Measurements from ENCODE around the gene EFCAB12.
A peak's percentile ranks its signal among the peaks of the same experiment; 100 is the strongest.
"Not testable (repeated sequence)": the region's sequence is repeated elsewhere in the genome, so short reads cannot be mapped to it uniquely, and the experiment has no call there.

The EFCAB12 gene

DNA sequence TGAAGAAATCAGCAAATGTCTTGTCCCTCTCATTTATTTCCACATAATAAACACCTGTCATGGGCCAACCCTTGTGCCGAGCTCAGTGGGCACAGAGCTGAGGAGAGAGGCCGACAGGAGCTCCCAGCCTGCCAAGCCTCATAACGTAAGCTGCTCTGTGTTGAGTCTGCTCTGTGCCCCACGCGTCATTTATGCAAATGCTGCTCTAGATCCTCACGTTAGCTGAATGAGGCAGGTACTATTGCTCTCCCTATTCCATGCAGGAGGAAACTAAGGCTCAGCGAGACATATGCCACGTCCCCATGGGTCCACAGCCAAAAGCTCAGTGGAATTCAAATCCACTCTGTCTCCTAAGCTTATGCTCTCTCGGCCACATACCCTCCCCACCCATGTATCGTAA, 41.5 kb downstream of the EFCAB12 start:
- H3K27ac Mint-ChIP-seq = no peak overlapping the region
- H3K4me1 Mint-ChIP-seq = peaks cover 9% of the 10 kb centered on the region
- no peaks in the 10 kb centered on the region for H3K27me3 Mint-ChIP-seq
- DNase-seq (ENCODE audit: low spot score in 2 of 2) (no peak), ATAC-seq (ENCODE audit: low read depth) (no peak)
- no peak overlapping the region for H3K4me3 Mint-ChIP-seq
- peaks cover 25% of the 10 kb centered on the region for H3K36me3 Mint-ChIP-seq
- no peaks in the 10 kb centered on the region for H3K9me3 Mint-ChIP-seq

DNA sequence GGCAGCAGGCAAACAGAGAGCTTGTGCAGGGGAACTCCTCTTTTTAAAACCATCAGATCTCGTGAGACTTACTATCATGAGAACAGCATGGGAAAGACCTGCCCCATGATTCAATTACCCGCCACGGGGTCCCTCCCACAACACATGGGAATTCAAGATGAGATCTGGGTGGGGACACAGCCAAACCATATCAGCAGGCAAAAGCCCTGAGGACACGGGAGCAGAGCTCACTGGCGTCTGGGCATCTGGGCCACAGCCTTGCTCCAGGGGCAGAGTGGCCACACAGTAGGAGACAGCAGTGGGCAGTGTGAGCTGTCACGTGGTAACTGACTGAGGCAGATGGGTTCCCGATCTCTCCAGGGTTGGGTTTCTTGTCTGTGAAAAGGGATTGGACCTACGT, 42.9 kb downstream of the EFCAB12 start:
- not testable (repeated sequence) for H3K4me1 Mint-ChIP-seq, H3K4me3 Mint-ChIP-seq, H3K27ac Mint-ChIP-seq

DNA sequence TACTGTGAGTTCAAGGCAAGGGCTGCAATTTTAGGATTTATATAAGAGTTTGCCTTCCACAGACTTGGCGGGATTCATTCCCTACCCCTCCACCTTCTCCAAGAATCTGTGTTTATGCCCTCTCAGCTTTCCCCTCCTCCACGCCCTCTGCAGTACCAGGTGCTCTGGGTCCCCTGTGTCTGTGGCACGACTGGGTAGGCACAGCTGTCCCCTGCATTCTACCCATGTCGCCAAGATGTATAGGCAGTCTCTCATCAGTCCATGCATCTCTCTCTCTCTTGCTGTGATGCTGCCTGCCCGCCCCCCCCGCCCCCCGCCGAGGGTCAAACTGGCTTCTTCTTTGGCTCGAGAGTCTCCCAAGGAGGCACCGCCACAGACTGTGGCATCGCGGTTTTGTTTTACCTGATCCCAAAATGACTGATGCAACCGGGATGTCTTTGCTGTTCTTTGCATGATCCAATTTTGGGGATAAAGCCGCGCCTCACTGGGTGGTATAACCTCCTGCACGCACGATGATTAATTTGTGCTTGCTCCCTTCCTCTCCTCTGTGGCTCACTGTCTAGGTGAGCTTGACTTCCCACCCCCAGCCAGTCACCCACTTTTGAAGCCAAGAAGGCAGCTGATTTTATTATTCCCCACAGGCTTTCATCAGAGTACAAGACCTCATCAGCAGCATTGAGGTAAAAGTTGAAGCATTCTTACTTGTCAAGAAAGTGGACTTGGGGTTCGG, 43.7 kb downstream of the EFCAB12 start:
- H3K27ac Mint-ChIP-seq = no peak overlapping the region
- no peaks in the 10 kb centered on the region for H3K9me3 Mint-ChIP-seq
- ATAC-seq (ENCODE audit: low read depth) (no peak), DNase-seq (ENCODE audit: low spot score in 2 of 2) (no peak)
- H3K4me1 Mint-ChIP-seq = peaks cover 9% of the 10 kb centered on the region
- H3K4me3 Mint-ChIP-seq = no peak overlapping the region
- H3K27me3 Mint-ChIP-seq = no peaks in the 10 kb centered on the region
- peaks cover 19% of the 10 kb centered on the region for H3K36me3 Mint-ChIP-seq

More for the DNA sequence above, 42.9 kb downstream of the EFCAB12 start:
- not testable (repeated sequence) for ATAC-seq (ENCODE audit: low read depth); H3K27me3 Mint-ChIP-seq; DNase-seq (ENCODE audit: low spot score in 2 of 2); H3K9me3 Mint-ChIP-seq
- H3K36me3 Mint-ChIP-seq = peaks cover 20% of the 10 kb centered on the region

DNA sequence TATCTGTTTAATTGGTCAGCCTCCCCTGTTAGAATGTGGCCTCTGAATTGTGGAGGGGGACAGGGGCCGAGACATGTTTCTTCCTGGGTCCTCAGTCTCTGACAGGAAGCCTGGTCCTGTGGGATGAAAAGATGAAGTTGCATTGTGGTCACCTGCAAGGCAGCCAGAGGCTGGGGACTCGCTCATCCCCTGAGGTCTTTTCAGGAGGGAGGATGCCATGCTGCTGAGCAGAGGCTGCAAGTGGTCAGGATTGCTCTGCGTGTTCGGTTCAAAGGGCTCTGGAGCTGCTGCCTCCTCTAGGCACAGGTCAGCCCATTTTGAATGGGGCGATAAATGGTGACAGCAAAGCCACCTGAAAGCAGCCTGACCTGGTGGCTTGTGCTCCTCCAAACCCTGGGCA, 44.3 kb downstream of the EFCAB12 start:
- not testable (repeated sequence) for H3K27me3 Mint-ChIP-seq; H3K4me3 Mint-ChIP-seq; H3K27ac Mint-ChIP-seq; H3K9me3 Mint-ChIP-seq; H3K4me1 Mint-ChIP-seq; ATAC-seq (ENCODE audit: low read depth); DNase-seq (ENCODE audit: low spot score in 2 of 2)
- H3K36me3 Mint-ChIP-seq = peaks cover 14% of the 10 kb centered on the region

DNA sequence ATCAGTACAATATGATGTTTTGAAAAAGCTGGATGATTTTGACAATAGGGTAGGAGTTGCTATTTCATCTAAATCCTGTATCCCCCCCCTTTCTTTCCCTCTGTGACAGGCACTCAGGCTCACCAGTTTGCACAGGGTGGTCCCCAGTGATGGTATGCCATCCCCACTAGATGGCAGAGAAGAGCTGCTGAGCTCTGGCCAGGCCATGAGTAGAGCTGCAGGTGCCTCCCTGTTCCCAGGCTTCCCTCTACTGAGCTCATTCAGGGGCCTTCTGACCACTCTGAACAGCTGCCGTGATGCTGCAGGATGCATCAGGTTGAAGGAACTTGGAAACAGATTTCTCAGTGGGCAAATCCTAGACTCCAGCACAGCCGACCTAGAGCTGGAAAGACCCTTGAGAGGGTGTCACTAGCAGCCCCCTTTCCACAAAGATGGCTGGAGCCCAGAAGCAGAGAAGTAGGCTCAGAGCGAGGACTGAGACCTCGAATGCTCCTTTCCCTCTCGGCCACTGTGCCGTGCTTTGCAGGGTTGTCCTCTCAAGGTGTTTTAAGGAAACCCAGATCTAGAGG, 45.1 kb downstream of the EFCAB12 start:
- peak; percentile 99 for ATAC-seq (ENCODE audit: low read depth)
- Mint-ChIP-seq H3K9me3 (no peaks in the 10 kb centered on the region), H3K27me3 (no peaks in the 10 kb centered on the region), H3K4me3 (no peak overlapping the region), H3K4me1 (peaks cover 9% of the 10 kb centered on the region), H3K36me3 (peaks cover 14% of the 10 kb centered on the region), H3K27ac (no peak overlapping the region)
- DNase-seq (ENCODE audit: low spot score in 2 of 2) = peak; percentile 38 to 40

DNA sequence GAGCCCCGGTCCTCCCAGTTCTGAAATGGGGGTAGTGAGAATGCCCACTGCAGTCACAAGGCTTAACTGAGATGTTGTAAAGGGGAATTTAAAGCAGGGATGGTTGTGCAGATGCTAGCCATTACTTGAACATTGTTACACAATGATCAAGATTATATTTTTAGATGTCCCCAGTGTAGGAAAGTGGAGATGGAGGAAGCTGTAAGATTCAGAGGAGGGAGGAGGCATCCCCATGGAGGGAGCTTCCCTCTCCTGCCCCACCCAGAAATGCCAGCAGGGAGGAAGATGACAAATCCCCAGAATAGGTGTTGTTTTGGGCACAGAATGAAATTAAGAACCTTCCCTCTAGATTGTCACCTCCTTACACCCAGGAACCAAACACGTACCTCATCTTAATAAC, 46.1 kb downstream of the EFCAB12 start:
- DNase-seq (ENCODE audit: low spot score in 2 of 2) = no peak
- Mint-ChIP-seq H3K4me1 (peaks cover 9% of the 10 kb centered on the region), H3K27ac (no peak overlapping the region), H3K4me3 (no peak overlapping the region), H3K9me3 (no peaks in the 10 kb centered on the region), H3K36me3 (peaks cover 7% of the 10 kb centered on the region), H3K27me3 (no peaks in the 10 kb centered on the region)
- ATAC-seq (ENCODE audit: low read depth) = no peak

DNA sequence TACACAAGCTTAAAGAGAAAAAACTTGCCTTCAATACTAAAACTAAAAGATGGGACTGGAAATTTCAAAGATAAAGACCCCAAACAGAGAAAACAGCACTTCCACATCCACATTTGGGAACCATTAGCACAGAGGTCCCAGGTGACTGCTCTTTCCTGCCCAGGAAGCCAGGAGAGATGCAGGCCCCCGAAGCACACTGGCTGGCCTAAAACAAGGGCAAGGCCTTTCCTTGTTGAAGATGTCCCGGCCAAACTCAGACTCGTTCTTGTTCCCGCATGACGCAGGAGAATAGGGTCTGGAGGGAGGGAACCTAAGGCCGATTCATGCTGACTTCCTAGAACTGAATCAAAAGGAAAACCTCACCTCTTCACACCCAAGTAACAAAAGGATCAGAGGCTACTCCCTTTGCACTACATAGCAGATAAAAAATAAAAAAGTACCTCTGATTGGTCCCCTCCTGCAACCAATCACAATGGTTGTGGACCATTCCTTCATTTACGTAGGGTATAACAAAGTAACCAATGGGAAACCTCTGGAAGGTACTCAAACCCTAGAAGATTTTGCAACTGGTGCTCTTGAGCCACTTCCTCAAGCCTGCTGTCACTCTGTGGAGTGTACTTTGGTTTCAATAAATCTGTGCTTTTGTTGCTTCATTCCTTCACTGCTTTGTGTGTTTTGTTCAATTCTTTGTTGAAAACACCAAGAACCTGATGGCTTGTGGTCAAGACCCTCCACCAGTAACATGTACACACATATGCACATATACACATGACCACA, 48.7 kb downstream of the EFCAB12 start:
- H3K4me3 Mint-ChIP-seq = no peak overlapping the region
- peaks cover 9% of the 10 kb centered on the region for H3K4me1 Mint-ChIP-seq
- no peaks in the 10 kb centered on the region for H3K9me3 Mint-ChIP-seq
- DNase-seq (ENCODE audit: low spot score in 2 of 2) = no peak
- ATAC-seq (ENCODE audit: low read depth) = no peak
- peaks cover 4% of the 10 kb centered on the region for H3K36me3 Mint-ChIP-seq
- no peaks in the 10 kb centered on the region for H3K27me3 Mint-ChIP-seq
- H3K27ac Mint-ChIP-seq = no peak overlapping the region

DNA sequence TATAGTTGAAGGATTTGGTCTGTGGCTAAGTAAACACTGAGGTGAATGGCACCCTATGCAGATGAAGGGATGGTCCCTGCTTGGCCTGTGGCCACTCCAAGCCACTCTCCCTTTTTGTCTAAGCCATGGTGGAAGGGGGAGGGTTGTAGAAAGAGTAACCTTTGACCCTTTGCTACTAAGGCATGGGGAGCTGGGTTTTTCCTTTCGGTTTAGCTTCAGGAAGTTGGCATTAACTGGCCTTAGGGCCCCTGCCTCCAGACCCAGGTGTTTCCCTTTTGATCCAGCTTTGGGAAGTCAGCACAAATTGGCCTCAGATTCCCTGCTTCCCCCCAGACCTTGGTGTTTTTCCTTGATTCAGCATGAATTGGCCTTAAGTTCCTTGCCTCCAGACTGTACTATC, 49.5 kb downstream of the EFCAB12 start:
- DNase-seq (ENCODE audit: low spot score in 2 of 2) = no peak
- H3K27me3 Mint-ChIP-seq = no peaks in the 10 kb centered on the region
- ATAC-seq (ENCODE audit: low read depth) = no peak
- no peak overlapping the region for H3K4me3 Mint-ChIP-seq
- no peak overlapping the region for H3K27ac Mint-ChIP-seq
- peaks cover 6% of the 10 kb centered on the region for H3K4me1 Mint-ChIP-seq
- H3K36me3 Mint-ChIP-seq = peaks cover 4% of the 10 kb centered on the region
- H3K9me3 Mint-ChIP-seq = no peaks in the 10 kb centered on the region

DNA sequence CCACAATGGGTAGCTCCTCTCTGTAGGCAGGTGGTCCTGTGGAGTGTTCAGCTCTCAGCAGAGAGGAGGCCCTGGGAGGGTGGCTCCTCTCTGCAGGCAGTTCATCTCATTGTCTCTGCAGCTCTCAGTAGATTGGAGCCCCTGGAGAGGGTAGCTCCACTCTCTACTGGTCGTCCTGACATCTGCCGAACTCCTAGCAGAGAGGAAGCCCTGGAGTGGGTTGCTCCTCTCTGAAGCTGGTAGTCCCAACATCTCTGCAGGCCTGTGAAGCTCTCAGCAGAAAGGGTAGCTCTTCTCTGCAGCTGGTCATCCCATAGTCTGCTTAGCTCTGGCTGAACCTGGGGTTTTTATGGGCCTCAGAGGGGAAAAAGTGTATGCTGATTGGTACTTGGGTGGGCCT, 50.8 kb downstream of the EFCAB12 start:
- no peak for ATAC-seq (ENCODE audit: low read depth)
- H3K36me3 Mint-ChIP-seq = peaks cover 4% of the 10 kb centered on the region
- H3K9me3 Mint-ChIP-seq = no peaks in the 10 kb centered on the region
- H3K27me3 Mint-ChIP-seq = no peaks in the 10 kb centered on the region
- H3K4me3 Mint-ChIP-seq = no peak overlapping the region
- H3K4me1 Mint-ChIP-seq = no peaks in the 10 kb centered on the region
- no peak overlapping the region for H3K27ac Mint-ChIP-seq
- no peak for DNase-seq (ENCODE audit: low spot score in 2 of 2)

DNA sequence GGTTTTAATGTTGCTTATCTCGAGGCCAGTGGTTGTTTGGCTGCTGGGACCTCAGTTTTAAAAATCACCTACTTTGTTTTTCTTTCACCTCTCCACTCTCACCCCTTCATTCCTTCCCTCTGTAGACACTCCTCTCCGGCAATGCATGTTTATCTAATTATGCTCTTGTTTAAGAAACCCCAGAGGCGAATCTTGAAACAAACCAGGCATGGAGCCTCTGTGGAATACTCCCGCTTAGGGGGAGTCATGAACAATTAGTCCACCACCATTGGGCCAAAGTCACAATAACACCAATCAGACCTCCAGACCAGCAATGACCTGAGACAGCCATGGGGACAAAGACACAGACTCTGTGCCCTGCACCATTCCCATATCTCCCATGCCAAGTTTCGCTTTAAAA, 53.3 kb downstream of the EFCAB12 start:
- no peak for DNase-seq (ENCODE audit: low spot score in 2 of 2)
- H3K27me3 Mint-ChIP-seq = no peaks in the 10 kb centered on the region
- H3K4me1 Mint-ChIP-seq = no peaks in the 10 kb centered on the region
- H3K4me3 Mint-ChIP-seq = no peak overlapping the region
- no peak overlapping the region for H3K27ac Mint-ChIP-seq
- no peaks in the 10 kb centered on the region for H3K9me3 Mint-ChIP-seq
- H3K36me3 Mint-ChIP-seq = peaks cover 4% of the 10 kb centered on the region
- ATAC-seq (ENCODE audit: low read depth) = no peak

DNA sequence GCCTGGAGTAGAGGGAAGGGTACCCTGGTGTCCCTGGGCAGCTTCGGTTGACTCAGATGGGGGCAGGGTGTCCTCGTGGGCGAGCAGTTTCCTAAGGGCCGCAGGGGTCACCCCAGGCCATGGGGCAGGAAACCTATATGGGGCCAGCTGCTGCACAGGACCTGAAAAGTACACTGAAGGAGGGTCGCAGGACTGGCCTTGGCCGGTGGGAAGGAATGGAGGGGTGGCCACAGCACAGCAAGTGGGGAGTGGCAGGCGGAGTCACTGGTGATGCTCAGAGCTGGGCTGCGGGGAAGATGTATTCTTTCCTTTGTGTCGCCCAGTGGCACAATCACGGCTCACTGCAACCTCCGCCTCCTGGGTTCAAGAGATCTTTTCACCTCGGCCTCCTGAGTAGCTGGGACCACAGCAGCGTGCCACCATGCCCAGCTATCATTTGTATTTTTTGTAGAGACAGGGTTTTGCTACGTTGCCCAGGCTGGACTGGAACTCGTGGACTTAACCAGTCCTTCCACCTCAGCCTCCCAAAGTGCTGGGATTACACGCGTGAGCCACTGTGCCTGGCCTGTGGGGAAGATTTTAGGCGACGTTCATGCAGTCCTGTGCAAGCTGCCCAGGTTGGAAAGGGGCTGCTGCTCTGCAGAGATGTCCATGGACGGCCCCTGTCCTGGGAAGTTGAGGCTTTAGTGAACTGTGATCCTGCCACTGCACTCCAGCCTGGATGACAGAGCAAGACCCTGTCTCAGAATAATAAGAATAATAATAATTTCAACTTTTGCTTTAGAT, 57.2 kb downstream of the EFCAB12 start:
- H3K27me3 Mint-ChIP-seq = no peaks in the 10 kb centered on the region
- H3K4me3 Mint-ChIP-seq = no peak overlapping the region
- ATAC-seq (ENCODE audit: low read depth) (no peak), DNase-seq (ENCODE audit: low spot score in 2 of 2) (no peak)
- H3K9me3 Mint-ChIP-seq = no peaks in the 10 kb centered on the region
- no peak overlapping the region for H3K27ac Mint-ChIP-seq
- peaks cover 4% of the 10 kb centered on the region for H3K36me3 Mint-ChIP-seq
- no peaks in the 10 kb centered on the region for H3K4me1 Mint-ChIP-seq

DNA sequence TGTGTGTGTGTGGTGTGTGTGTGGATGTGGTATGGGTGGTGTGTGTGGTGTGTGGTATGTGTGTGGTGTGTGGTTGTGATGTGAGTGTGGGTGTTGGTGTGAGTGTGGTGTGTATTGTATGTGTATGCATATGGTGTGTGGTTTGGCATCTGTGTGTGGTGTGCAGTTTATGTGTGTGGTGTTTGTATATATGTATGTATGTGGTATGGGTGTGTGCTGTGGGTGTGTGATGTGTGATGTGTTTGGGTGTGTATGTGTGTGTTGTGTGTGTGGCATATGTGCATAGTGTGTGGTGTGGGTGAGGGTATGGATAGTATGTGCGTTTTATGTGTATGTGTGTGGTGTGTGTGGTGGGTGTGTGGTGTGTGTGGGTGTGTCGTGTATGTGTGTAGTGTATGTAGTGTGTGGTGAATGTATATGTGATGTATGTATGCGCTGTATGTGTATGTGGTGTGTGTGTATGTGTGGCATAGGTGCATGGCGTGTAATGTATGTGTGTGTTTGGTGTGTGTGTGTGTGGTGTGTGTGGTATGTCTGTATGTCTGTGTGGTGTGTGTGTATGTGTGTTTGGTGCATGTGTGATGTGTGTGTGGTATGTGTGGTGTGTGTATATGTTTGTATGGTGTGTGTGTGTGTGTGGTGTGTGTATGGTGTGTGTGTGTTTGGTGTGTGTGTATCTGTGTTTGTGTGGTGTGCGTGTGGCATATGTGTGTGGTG, 58.0 kb downstream of the EFCAB12 start:
- H3K27ac Mint-ChIP-seq = no peak overlapping the region
- peaks cover 4% of the 10 kb centered on the region for H3K36me3 Mint-ChIP-seq
- H3K4me3 Mint-ChIP-seq = no peak overlapping the region
- no peak for ATAC-seq (ENCODE audit: low read depth)
- H3K4me1 Mint-ChIP-seq = no peaks in the 10 kb centered on the region
- H3K27me3 Mint-ChIP-seq = no peaks in the 10 kb centered on the region
- no peaks in the 10 kb centered on the region for H3K9me3 Mint-ChIP-seq
- no peak for DNase-seq (ENCODE audit: low spot score in 2 of 2)

DNA sequence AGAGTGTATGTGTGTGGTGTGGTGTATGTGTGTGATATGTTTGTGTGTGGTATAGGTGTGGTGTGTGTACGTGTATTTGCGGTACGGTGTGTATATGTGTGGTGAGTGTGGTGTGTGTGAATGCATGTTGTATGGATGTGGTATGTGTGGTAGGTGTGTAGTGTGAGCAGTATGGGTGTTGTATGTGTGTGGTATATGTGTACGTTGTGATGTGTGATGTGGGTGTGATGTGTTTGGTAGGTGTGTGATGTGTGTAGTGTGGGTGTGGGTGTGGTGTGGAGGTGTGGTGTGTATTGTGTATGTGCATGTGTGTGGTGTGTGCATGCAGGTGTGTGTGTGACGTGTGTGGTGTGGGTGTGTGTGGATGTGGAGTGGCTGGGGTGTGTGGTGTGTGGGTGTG, 58.7 kb downstream of the EFCAB12 start:
- Mint-ChIP-seq H3K27me3 (peaks cover 3% of the 10 kb centered on the region), H3K9me3 (peaks cover 3% of the 10 kb centered on the region), H3K4me1 (no peaks in the 10 kb centered on the region), H3K36me3 (peaks cover 2% of the 10 kb centered on the region), H3K4me3 (no peak overlapping the region), H3K27ac (no peak overlapping the region)
- ATAC-seq (ENCODE audit: low read depth) (no peak), DNase-seq (ENCODE audit: low spot score in 2 of 2) (no peak)

All from memory B cell (primary cell).